Naive thymus-derived CD4-positive, alpha-beta T cell (primary cell): ENCODE data around the gene DDX28. TPM values are rescaled to one million over a fixed set of nuclear protein-coding genes. Genes with fewer than 3 reads are reported as not detected.

Experiments used
- ATAC-seq: fragments of 150-1000 bp; cut with Tn5 transposase; 2 replicates; pipeline ENCODE4 v1.10.0; 2021; ENCODE audit warnings: mild to moderate bottlenecking, moderate library complexity
- CTCF ChIA-PET: fragments of 350-600 bp; sonication (Branson Sonifier 250); formaldehyde crosslinking; loops from one replicate; lab custom pipeline; 2021; ENCODE audit warnings: antibody characterized with exemption; lab: Charles Lee
- POLR2A ChIA-PET: fragments of 350-600 bp; sonication (Branson Sonifier 250); formaldehyde crosslinking; loops from one replicate; lab custom pipeline; 2021; ENCODE audit warnings: antibody characterized with exemption, inconsistent platforms; lab: Charles Lee
- DNase-seq, 9 donors: peaks; one replicate each; pipeline versions ENCODE4 v3.0.0 to v3.0.0-alpha.2; 2020 to 2022; ENCODE audit warnings: mixed read lengths in 1 of 9
- H3K27ac ChIP-seq: one replicate; pipeline ENCODE4 v1.7.0; 2013; ENCODE audit warnings: mild to moderate bottlenecking, low read depth, low read length, moderate library complexity
- H3K27me3 ChIP-seq, 2 donors: one replicate each; pipeline ENCODE4 v1.7.0; 2013; ENCODE audit warnings: low read length in 2 of 2, mild to moderate bottlenecking in 2 of 2, moderate library complexity in 2 of 2; ENCODE audit not compliant: control insufficient read depth in 2 of 2, insufficient read depth in 2 of 2
- H3K36me3 ChIP-seq, 3 experiments: 1 replicate in 2 of 3; 2 replicates in 1 of 3; pipeline ENCODE4 v1.7.0; 2013; ENCODE audit warnings: low read length in 3 of 3, mild to moderate bottlenecking in 3 of 3, moderate library complexity in 1 of 3; ENCODE audit not compliant: insufficient read depth in 3 of 3, control insufficient read depth in 2 of 3
- H3K4me1 ChIP-seq, 2 donors: one replicate each; pipeline ENCODE4 v1.7.0; 2013; ENCODE audit warnings: low read length in 2 of 2, mild to moderate bottlenecking in 2 of 2, moderate library complexity in 1 of 2; ENCODE audit not compliant: control insufficient read depth in 2 of 2, insufficient read depth in 2 of 2
- H3K4me3 ChIP-seq: 2 replicates; pipeline ENCODE4 v1.7.0; 2013; ENCODE audit warnings: mild to moderate bottlenecking, low read length
- H3K9me3 ChIP-seq, 3 experiments: 1 replicate in 2 of 3; 2 replicates in 1 of 3; pipeline ENCODE4 v1.7.0; 2013; ENCODE audit warnings: low read length in 3 of 3; ENCODE audit not compliant: control insufficient read depth in 2 of 3
- H3K27ac Mint-ChIP-seq, 9 donors: one replicate each; pipeline ENCODE4 v1.8.0; 2020 to 2022; ENCODE audit warnings: mixed read lengths in 9 of 9, mild to moderate bottlenecking in 8 of 9, moderate library complexity in 5 of 9, inconsistent platforms in 2 of 9
- H3K27me3 Mint-ChIP-seq, 5 donors: one replicate each; pipeline ENCODE4 v1.8.0; 2021 to 2022; ENCODE audit warnings: mixed read lengths in 5 of 5, mild to moderate bottlenecking in 1 of 5
- H3K36me3 Mint-ChIP-seq, 5 donors: one replicate each; pipeline ENCODE4 v1.8.0; 2020 to 2022; ENCODE audit warnings: mixed read lengths in 5 of 5, mild to moderate bottlenecking in 3 of 5, inconsistent platforms in 1 of 5
- H3K4me1 Mint-ChIP-seq, 7 donors: one replicate each; pipeline ENCODE4 v1.8.0; 2020 to 2022; ENCODE audit warnings: mixed read lengths in 7 of 7, mild to moderate bottlenecking in 3 of 7, inconsistent platforms in 1 of 7
- H3K4me3 Mint-ChIP-seq, 10 donors: one replicate each; pipeline ENCODE4 v1.8.0; 2020 to 2022; ENCODE audit warnings: mild to moderate bottlenecking in 10 of 10, mixed read lengths in 10 of 10, moderate library complexity in 6 of 10, inconsistent platforms in 2 of 10
- H3K9me3 Mint-ChIP-seq, 11 donors: one replicate each; pipeline ENCODE4 v1.8.0; 2020 to 2022; ENCODE audit warnings: mixed read lengths in 11 of 11, mild to moderate bottlenecking in 4 of 11, inconsistent platforms in 1 of 11, moderate library complexity in 1 of 11
- intact Hi-C, 2 donors: fragments of 100-400 bp; cut with micrococcal nuclease; formaldehyde crosslinking; loops; one replicate each; pipeline ENCODE4 v1.15.1; 2023
- polyA plus RNA-seq, 2 donors: library from polyadenylated mRNA; unstranded; fragments of 300-500 nt; fragmentation: Illumina TruSeq; gene quantifications; one replicate each; pipeline ENCODE4 v1.2.3, GENCODE V29; 2021
- total RNA-seq, 6 experiments: library from RNA in 5 of 6; stranded (reverse) in 5 of 6; gene quantifications; 1 replicate in 5 of 6; 2 replicates in 1 of 6; pipeline ENCODE4 v1.2.3 and lab custom pipeline; 2021 to 2026

The DDX28 gene
- total and polyA plus RNA-seq, 7 experiments from 2014 or later: 15.5 to 67.7 (median 19.5) TPM

DNA sequence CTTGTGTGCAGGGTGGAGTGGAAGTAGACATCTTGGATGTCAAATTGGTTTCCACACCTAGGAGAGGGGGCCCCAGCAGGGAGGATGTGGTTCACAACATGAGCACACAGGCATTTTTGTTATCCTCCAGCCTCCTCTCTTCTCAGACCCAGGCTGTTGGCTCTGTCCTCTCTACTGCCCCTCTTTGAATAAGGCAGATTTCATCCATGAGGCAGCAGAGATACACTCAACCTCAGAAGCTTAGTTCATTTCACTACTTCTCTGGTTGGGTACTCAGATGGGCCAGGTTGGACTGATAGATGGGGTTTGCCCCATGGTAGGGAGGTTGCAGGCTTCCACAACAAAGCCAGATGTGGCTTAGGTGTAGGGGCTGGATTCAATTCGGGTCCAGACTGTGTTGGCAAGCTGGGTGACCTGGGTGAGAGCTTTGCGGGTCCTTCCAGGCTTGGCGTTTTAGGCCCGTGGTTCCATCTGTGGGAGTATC lies 39.9 kb upstream of the DDX28 start:
- Histone ChIP-seq H3K4me3 (peak overlapping the region; percentile 14), H3K36me3 (no peaks in the 10 kb centered on the region), H3K9me3 (no peaks in the 10 kb centered on the region), H3K4me1 (peaks cover 45 to 72% of the 10 kb centered on the region in 2 donors), H3K27ac (peak overlapping the region; percentile 25), H3K27me3 (no peaks in the 10 kb centered on the region)
- POLR2A ChIA-PET: interaction anchor here (0.8 to 17.2 kb wide), 6 partner anchors 9 to 211 kb away, joined by 3 to 300 read pairs (median 6); partner anchors contain the start of genes DPEP2 and NFATC3
- H3K27ac Mint-ChIP-seq: peak overlapping the region; percentile 41 to 87 (median 83)
- peak in 5 of 9 donors; percentile 34 to 49 (median 38) for DNase-seq
- peaks cover 6 to 45% (median 19%) of the 10 kb centered on the region in 5 donors for H3K36me3 Mint-ChIP-seq
- no peaks in the 10 kb centered on the region for H3K27me3 Mint-ChIP-seq
- peaks cover 52 to 83% (median 75%) of the 10 kb centered on the region in 7 donors for H3K4me1 Mint-ChIP-seq
- ATAC-seq: peak; percentile 71
- CTCF ChIA-PET: interaction anchor here (1.4 to 6.0 kb wide), 6 partner anchors 17 to 246 kb away, joined by 4 to 30 read pairs (median 14); partner anchors contain the start of genes NFATC3 and NRN1L
- intact Hi-C loops: loop anchor here in 1 of 2 donors (5.0 kb wide), 1 partner anchor 541 kb away; no protein-coding TSS in a partner anchor
- H3K4me3 Mint-ChIP-seq: peak overlapping the region; percentile 25 to 62 (median 49)
- no peaks in the 10 kb centered on the region for H3K9me3 Mint-ChIP-seq

DNA sequence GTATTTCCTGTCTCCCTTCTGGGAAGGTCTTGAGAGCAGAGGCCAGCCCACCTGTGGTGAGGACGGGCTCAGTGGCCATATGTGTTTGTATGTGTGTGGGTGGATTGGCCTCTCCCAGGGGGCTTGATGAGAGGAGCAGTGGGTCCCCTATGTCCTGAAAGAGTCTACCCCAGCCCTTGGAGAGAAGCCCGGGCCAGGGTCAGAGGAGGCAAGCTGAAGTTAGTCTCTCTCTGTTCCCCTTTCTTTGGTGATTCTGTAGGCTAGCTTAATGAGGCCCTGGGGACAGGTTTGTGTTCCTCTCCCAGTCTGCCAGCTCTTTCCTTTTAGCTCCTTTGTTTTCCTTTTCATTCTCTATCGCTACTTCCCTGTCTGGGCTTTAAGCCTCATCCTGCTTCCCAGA lies 38.4 kb upstream of the DDX28 start:
- no peaks in the 10 kb centered on the region for H3K9me3 ChIP-seq
- ChIA-PET CTCF (interaction anchor here (0.6 to 6.0 kb wide), 4 partner anchors 21 to 59 kb away, joined by 3 to 30 read pairs (median 3); partner anchors contain the start of gene NFATC3), POLR2A (interaction anchor here (0.6 to 17.2 kb wide), 6 partner anchors 9 to 63 kb away, joined by 3 to 300 read pairs (median 4); partner anchors contain the start of gene NFATC3)
- peak overlapping the region; percentile 59 to 84 (median 79) for H3K27ac Mint-ChIP-seq
- DNase-seq: no peak
- H3K36me3 Mint-ChIP-seq: peaks cover 6 to 41% (median 24%) of the 10 kb centered on the region in 5 donors
- intact Hi-C loops: loop anchor here in 1 of 2 donors (5.0 kb wide), 1 partner anchor 539 kb away; no protein-coding TSS in a partner anchor
- H3K4me1 Mint-ChIP-seq: peaks cover 45 to 73% (median 65%) of the 10 kb centered on the region in 7 donors
- peaks cover 0 to under 1% (median 0%) of the 10 kb centered on the region in 3 experiments for H3K36me3 ChIP-seq
- H3K27ac ChIP-seq: no peak overlapping the region
- no peaks in the 10 kb centered on the region for H3K27me3 ChIP-seq
- peaks cover 41 to 70% of the 10 kb centered on the region in 2 donors for H3K4me1 ChIP-seq
- no peaks in the 10 kb centered on the region for H3K27me3 Mint-ChIP-seq
- H3K9me3 Mint-ChIP-seq: no peaks in the 10 kb centered on the region
- no peak for ATAC-seq
- H3K4me3 Mint-ChIP-seq: peak overlapping the region in 3 of 10 donors; percentile 16 to 56 (median 49)
- no peak overlapping the region for H3K4me3 ChIP-seq

DNA sequence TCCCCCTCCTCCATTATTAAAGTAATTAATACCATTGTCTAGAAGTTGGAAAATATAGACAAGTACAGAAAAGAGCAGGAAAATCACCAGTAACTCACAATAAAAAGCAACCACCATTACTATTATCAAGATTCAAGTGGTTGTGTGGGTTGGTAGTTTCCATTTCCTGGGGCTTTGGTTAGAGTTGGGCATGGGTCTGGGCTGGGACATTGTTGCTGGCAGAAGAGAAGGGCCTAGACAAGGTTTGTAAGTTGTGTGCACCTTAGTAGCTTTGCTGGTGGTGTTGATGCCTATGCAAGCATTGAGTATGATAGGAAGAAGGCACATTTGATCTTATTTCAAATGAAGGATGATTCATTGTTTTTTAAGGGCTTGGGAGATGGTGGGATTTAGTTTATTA lies 36.8 kb upstream of the DDX28 start:
- H3K27ac Mint-ChIP-seq: peak overlapping the region; percentile 1 to 62 (median 24)
- Histone ChIP-seq H3K36me3 (peaks cover 0 to 11% (median 0%) of the 10 kb centered on the region in 3 experiments), H3K4me3 (no peak overlapping the region), H3K4me1 (peaks cover 25 to 54% of the 10 kb centered on the region in 2 donors), H3K27ac (no peak overlapping the region), H3K27me3 (no peaks in the 10 kb centered on the region), H3K9me3 (no peaks in the 10 kb centered on the region)
- peak overlapping the region in 1 of 10 donors; percentile 23 for H3K4me3 Mint-ChIP-seq
- no peak for ATAC-seq
- no peaks in the 10 kb centered on the region for H3K9me3 Mint-ChIP-seq
- no peaks in the 10 kb centered on the region for H3K27me3 Mint-ChIP-seq
- DNase-seq: no peak
- intact Hi-C loops: loop anchor here in 1 of 2 donors (5.0 kb wide), 1 partner anchor 538 kb away; no protein-coding TSS in a partner anchor
- H3K4me1 Mint-ChIP-seq: peaks cover 37 to 68% (median 50%) of the 10 kb centered on the region in 7 donors
- H3K36me3 Mint-ChIP-seq: peaks cover 9 to 46% (median 28%) of the 10 kb centered on the region in 5 donors
- CTCF ChIA-PET: interaction anchor here (0.7 to 1.2 kb wide), 2 partner anchors 10 to 16 kb away, joined by 3 read pairs; no protein-coding TSS in a partner anchor
- POLR2A ChIA-PET: interaction anchor here (1.6 to 17.2 kb wide), 2 partner anchors 10 to 24 kb away, joined by 5 to 300 read pairs; partner anchors contain the start of gene NFATC3

DNA sequence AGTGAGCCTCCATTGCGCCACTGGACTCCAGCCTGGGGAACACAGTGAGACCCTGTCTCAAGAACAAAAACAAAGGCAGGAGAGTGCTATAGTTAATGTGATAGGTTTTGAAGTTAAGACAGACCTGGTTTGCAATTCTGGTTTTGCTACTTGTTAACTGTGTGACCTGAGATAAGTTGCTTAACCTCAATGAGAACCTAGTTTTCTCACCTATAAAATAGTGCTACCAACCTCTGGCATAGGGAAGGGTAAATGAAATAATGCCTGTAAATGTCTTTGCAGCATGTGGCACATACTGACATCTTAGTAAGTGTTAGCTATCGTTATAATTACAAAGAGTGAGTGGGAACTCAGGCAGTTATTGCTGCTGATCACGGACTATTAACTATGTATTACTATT lies 32.4 kb upstream of the DDX28 start:
- no peaks in the 10 kb centered on the region for H3K9me3 ChIP-seq
- peaks cover 0 to 15% of the 10 kb centered on the region in 2 donors for H3K4me1 ChIP-seq
- ChIA-PET POLR2A (interaction anchor here (1.0 kb wide), 1 partner anchor 10 kb away, joined by 3 read pairs; no protein-coding TSS in a partner anchor), CTCF (no interaction called here)
- Mint-ChIP-seq H3K27ac (no peak overlapping the region), H3K4me1 (peaks cover 7 to 28% (median 12%) of the 10 kb centered on the region in 7 donors), H3K27me3 (no peaks in the 10 kb centered on the region), H3K4me3 (no peak overlapping the region), H3K9me3 (no peaks in the 10 kb centered on the region), H3K36me3 (peaks cover 9 to 53% (median 21%) of the 10 kb centered on the region in 5 donors)
- no peak overlapping the region for H3K4me3 ChIP-seq
- no peak overlapping the region for H3K27ac ChIP-seq
- H3K27me3 ChIP-seq: no peaks in the 10 kb centered on the region
- intact Hi-C loops: no loop called here
- no peak for DNase-seq
- H3K36me3 ChIP-seq: peaks cover 0 to 23% (median 0%) of the 10 kb centered on the region in 3 experiments
- ATAC-seq: no peak

DNA sequence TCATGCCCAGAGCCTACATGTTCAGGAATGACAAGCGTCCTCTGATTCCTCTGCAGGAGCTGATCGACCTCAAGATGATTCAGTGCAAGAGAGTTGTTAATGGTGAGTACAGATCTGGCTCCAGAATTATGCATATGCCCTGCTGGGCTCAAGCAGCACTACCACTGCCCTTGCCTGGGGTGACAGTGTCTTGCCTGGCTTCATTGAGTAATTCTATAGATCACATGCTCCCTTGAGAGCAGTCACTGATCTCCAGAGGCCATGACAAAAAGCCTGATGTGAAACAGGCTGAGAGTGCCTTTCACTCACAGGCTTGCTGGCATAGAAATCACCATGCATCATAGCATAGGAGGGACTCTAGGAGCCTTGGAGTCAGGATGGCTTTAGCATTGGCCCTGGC lies 26.4 kb upstream of the DDX28 start:
- DNase-seq (no peak), ATAC-seq (peak; percentile 40)
- no peaks in the 10 kb centered on the region for H3K9me3 Mint-ChIP-seq
- intact Hi-C loops: loop anchor here in 1 of 2 donors (10.0 kb wide), 1 partner anchor 385 kb away; the partner anchor contains the start of genes ACD, C16orf86, ENKD1 and PARD6A
- peaks cover 4 to 9% (median 7%) of the 10 kb centered on the region in 7 donors for H3K4me1 Mint-ChIP-seq
- no peaks in the 10 kb centered on the region for H3K4me1 ChIP-seq
- no peaks in the 10 kb centered on the region for H3K27me3 ChIP-seq
- H3K36me3 Mint-ChIP-seq: peaks cover 6 to 39% (median 18%) of the 10 kb centered on the region in 5 donors
- POLR2A ChIA-PET: no interaction called here
- H3K36me3 ChIP-seq: peaks cover 0 to 20% (median 0%) of the 10 kb centered on the region in 3 experiments
- CTCF ChIA-PET: no interaction called here
- H3K4me3 Mint-ChIP-seq: no peak overlapping the region
- no peak overlapping the region for H3K4me3 ChIP-seq
- no peak overlapping the region for H3K27ac ChIP-seq
- H3K27ac Mint-ChIP-seq: no peak overlapping the region
- H3K27me3 Mint-ChIP-seq: no peaks in the 10 kb centered on the region
- no peaks in the 10 kb centered on the region for H3K9me3 ChIP-seq

DNA sequence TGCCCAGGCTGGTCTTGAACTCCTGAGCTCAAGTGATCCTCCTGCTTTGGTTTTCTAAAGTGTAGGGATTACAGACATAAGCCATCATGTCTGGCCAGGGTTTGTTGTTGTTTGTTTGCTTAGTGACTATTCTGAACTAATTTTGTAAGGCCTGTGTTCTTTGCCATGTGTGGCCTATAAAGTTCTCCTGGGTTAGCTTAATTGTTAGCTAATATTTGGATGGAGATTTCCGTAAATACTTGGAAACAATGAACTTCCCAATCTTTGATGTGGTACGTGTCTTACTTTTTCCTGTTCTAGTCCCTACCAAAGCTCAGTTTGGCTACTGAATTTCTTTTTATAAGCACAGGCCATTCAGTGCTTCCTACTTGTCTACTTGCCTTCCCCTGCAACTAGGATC lies 25.0 kb upstream of the DDX28 start:
- Mint-ChIP-seq H3K27ac (no peak overlapping the region), H3K4me1 (peaks cover 4 to 12% (median 7%) of the 10 kb centered on the region in 7 donors), H3K36me3 (peaks cover 0 to 27% (median 18%) of the 10 kb centered on the region in 5 donors), H3K9me3 (no peaks in the 10 kb centered on the region), H3K27me3 (no peaks in the 10 kb centered on the region), H3K4me3 (no peak overlapping the region)
- Histone ChIP-seq H3K27me3 (no peaks in the 10 kb centered on the region), H3K4me1 (no peaks in the 10 kb centered on the region), H3K9me3 (no peaks in the 10 kb centered on the region), H3K36me3 (peaks cover 0 to 10% (median 0%) of the 10 kb centered on the region in 3 experiments), H3K27ac (no peak overlapping the region), H3K4me3 (no peak overlapping the region)
- ChIA-PET CTCF (interaction anchor here (0.7 to 1.6 kb wide), 3 partner anchors 23 to 180 kb away, joined by 3 to 4 read pairs (median 3); no protein-coding TSS in a partner anchor), POLR2A (interaction anchor here (1.2 kb wide), 2 partner anchors 8 to 45 kb away, joined by 4 to 6 read pairs; no protein-coding TSS in a partner anchor)
- no peak for ATAC-seq
- DNase-seq: no peak
- intact Hi-C loops: loop anchor here in 1 of 2 donors (10.0 kb wide), 1 partner anchor 383 kb away; the partner anchor contains the start of genes ACD, C16orf86, ENKD1 and PARD6A
